Inferior parietal cortex (tissue), 1 donor: ENCODE data around the gene FHIT.

Experiments used
- DNase-seq: peaks from one replicate; pipeline ENCODE4 v3.0.0-alpha.2; 2016; ENCODE audit errors: extremely low spot score

FHIT gene

GRCh38 chr3:60330107-60330506, 921.1 kb downstream of the FHIT start:
- DNase-seq, result no peak

- DNase-seq, result no peak
Observed at GRCh38 chr3:60325610-60326170, 925.6 kb downstream of the FHIT start.

- no peak for DNase-seq
Observed at GRCh38 chr3:60323651-60324050, 927.6 kb downstream of the FHIT start.

GRCh38 chr3:60323180-60323579, 928.1 kb downstream of the FHIT start:
- DNase-seq, result no peak

GRCh38 chr3:60322298-60322856, 928.9 kb downstream of the FHIT start:
- DNase-seq, result no peak

GRCh38 chr3:60319179-60319858, 931.9 kb downstream of the FHIT start:
- no peak for DNase-seq

GRCh38 chr3:60316121-60316797, 935.0 kb downstream of the FHIT start:
- DNase-seq, result no peak

GRCh38 chr3:60313951-60314461, 937.2 kb downstream of the FHIT start:
- DNase-seq, result no peak

GRCh38 chr3:60313231-60313798, 937.9 kb downstream of the FHIT start:
- DNase-seq, result no peak

- DNase-seq, result no peak
Observed at GRCh38 chr3:60309539-60310268, 941.5 kb downstream of the FHIT start.

GRCh38 chr3:60308808-60309207, 942.4 kb downstream of the FHIT start:
- no peak for DNase-seq

- DNase-seq, result no peak
Observed at GRCh38 chr3:60307562-60308199, 943.6 kb downstream of the FHIT start.

- DNase-seq, result no peak
Observed at GRCh38 chr3:60304112-60304511, 947.1 kb downstream of the FHIT start.

GRCh38 chr3:60303160-60303559, 948.1 kb downstream of the FHIT start:
- DNase-seq, result no peak

- no peak for DNase-seq
Observed at GRCh38 chr3:60301142-60301541, 950.1 kb downstream of the FHIT start.

- no peak for DNase-seq
Observed at GRCh38 chr3:60298141-60298540, 953.1 kb downstream of the FHIT start.

GRCh38 chr3:60294181-60294580, 957.1 kb downstream of the FHIT start:
- no peak for DNase-seq

- DNase-seq, result no peak
Observed at GRCh38 chr3:60291115-60291514, 960.1 kb downstream of the FHIT start.

- no peak for DNase-seq
Observed at GRCh38 chr3:60290122-60290492, 961.1 kb downstream of the FHIT start.

- peak; percentile 50 for DNase-seq
Observed at GRCh38 chr3:60289341-60290121, 961.7 kb downstream of the FHIT start.
